GM19043 (cell line): Measurements from ENCODE around the gene IGDCC3.

Experiments
- ATAC-seq: cut with Tn5 transposase; IDR thresholded peaks from one replicate; pipeline ENCODE4 v1.9.1; 2021; ENCODE audit warnings: low read depth; ENCODE audit not compliant: unreplicated experiment

Gene IGDCC3

DNA sequence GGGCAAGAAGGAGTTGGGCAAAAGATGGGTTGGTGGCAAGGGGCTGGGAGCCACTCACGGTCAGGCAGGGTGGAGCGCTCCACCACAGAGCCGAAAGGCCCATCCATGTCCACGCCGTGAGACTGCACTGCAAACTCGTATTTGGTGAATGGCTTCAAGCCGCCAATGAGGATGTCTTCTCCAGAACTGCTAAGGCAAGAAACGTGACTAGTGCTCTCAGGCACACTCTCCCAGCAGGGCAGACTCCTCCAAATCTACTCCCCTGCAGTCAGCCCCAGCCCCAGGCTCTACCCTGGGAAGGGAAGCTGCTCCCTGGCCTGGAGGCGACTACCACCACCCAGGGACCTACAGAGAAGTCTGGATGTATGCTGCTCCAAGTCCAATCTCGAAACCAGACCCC, 11.4 kb upstream of the IGDCC3 start:
- no peak for ATAC-seq

DNA sequence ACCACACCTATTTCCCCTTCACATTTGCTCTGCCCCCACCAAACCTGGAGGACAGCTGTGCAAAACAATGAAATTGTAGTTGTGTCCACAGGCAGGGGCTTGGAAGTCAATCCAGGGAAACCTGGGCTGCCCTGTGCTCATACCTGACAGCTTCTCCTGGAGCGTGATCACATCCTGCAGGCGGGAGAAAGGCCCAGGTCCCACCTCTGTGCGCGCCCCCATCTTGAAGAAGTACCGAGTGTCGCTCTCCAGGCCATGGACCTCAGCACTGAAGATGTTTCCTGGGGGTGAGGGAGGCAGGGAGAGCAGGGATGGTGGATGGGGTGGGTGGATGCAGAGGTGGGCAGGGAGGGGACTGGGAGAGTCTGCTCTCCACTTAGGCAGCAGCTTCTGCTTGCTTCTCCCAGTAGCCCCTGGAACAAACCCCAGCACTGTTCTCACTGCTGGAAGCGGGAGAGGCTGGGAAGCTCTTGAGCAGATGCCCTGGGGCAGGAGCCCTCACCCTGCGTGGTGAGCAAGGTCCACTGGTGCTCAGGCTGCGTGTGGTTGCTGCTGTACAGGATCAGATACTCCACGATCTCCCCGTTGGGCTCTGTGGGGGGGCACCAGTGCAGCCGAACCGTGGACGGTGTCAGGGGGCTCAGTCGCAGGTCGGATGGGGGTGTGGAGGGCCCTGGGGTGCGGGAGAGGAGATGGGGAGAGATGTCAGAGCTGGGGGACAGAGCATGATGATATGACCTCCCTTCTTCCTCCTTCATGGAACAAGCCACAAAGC, 10.7 kb upstream of the IGDCC3 start:
- no peak for ATAC-seq

DNA sequence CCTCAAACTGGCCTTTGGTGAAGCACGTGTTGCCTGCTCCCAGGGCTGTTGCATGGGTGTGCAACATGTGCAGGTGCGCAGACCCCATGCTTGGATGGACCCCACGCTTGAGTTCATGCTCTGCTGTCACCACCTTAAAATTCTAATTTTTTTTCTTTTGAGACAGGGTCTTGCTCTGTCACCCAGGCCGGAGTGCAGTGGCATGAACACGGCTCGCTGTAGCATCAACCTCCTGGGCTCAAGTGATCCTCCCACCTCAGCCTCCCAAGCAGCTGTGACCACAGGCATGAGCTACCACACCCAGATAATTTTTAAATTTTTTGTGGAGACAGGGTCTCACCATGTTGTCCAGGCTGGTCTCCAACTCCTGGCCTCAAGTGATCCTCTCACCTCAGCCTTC, 9.1 kb upstream of the IGDCC3 start:
- no peak for ATAC-seq

GRCh38 chr15:65386376-65386775, 8.6 kb upstream of the IGDCC3 start:
- no peak for ATAC-seq

DNA sequence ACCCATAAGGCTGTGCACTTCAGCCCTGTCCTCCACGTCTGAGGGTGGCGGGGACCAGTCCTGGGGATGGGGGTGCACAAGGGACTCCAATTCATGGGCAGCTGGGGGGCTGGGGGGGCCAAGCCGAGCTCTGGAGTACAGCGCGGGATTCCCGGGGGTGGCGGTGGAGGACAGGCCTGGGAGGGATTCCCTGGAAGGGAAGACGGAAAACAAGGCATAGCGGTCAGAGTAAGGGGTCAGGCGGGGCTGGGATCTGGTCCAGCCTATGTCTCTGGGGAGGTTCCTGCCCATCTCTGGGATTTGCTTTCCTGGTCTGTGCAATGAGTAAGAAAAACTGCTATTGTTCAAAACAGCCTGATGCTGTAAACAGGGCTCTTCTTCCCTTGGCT, 8.1 kb upstream of the IGDCC3 start:
- ATAC-seq = no peak

DNA sequence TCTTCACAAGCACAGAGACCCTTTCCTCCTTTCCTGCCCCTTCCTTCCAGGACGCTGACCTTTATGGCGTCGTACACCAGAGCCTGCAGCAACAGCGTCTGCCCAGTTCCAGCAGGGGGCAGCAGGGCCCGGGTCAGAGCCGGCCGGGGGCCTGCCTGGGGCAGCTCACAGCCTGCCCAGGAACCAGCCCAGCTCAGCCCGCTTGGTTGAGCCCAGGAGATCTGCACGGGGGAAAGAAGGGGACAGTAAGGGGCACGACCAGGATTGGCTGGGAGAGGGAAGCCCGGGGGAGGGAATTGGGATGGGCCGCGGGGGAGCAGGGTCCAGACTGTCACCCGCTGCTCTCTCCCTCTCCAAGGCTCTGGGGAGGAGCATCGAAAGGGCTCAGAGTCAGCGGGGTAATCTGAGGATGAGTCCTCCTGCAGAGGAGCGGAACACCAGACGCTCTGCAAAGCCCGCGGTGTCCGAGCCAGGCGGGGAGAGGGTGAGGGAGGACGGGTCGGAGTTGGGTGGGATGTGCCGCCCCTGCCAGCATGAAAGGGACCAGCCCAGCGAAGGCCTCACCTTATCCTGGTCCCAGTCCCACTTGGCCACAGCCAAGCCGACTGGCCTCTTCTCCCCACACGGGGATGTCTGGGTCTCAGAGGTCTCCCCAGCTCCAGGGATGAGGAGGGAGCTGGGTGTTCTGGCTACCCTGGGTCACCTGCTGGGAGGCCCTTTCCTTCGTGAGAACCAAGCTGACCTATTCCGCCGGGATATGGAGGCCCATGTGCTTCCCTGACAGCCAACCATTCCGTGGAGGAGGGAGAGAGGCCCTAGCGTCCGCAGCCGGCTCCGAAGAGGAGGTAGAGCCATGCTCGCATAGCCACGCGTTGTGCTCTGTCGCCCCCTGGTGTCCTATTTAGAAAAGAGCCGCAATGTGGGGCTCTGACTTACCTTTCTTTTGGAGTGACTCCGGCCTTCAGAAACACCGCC, 7.4 kb upstream of the IGDCC3 start:
- no peak for ATAC-seq

- no peak for ATAC-seq
Measured at GRCh38 chr15:65384505-65384894, 6.7 kb upstream of the IGDCC3 start.

DNA sequence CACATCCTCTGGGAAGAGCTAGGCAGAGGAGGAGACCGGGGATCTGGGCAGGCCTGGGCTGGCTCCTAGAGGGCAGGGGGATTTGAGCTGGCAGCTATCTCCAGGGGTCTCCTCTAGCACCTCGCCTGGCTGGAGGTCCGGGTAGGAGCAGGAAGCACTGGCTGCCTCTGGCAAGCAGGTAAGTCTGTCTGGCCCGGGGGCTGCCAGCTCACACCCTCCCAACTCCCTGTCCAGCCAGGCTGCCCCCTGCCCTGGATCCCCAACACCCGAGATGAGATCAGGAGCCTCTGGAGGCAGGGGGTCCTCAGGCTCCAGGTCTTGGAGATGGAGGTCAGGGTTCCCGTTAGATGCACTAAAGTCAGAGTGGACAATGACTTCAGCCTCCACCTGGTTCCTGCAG, 6.2 kb upstream of the IGDCC3 start:
- no peak for ATAC-seq

DNA sequence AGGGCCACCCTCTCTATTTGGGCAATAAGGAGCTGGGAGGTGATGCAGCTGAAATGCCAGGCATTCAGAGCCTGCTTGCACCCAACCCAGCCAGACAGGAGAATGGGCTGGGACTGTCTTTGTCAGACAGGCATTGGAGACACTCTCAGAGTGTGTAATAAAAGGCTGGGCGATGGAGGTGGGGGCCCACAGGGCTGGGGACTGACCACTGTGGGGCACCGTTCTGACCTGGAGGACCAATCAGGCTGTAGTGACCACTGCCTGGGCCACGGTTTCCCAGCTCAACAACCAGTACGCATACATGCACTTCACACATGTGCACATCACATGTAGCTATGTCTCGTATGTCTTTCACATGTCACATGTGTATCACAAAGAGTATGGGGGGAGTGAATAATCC, 5.7 kb upstream of the IGDCC3 start:
- ATAC-seq = no peak

GRCh38 chr15:65382921-65383320, 5.1 kb upstream of the IGDCC3 start:
- no peak for ATAC-seq

- no peak for ATAC-seq
Measured at GRCh38 chr15:65382146-65382491, 4.3 kb upstream of the IGDCC3 start.

DNA sequence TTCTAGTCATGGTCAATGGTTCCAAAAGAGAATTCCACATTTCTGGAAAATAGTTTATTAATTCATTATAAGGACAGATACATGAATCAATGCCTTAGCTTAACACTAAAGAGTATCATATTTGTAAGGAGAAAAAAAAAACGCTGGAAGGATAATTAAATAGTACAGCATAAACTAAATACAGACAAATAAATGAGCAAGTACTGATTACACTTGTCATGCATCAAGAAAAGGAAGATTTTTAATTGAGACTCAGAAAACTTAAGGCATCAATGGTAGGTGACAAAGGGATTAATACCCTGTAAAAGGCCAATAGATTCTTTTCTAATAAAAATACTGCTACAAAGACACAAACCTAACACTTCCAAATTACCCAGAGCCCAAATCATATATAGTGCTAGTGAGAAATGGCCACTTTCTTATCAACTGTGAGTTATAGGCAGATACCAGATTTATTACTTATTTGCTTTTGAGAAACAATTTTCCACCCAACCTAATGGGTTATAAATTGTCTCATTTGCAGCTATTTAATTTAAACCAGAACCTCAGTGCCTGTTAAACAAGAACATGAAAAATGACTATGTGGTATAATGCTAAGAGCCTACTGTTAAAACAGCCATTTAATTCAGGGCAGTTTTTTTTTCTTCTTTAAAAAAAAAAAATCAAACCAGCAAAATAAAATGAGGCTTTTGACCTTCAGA, 3.8 kb upstream of the IGDCC3 start:
- ATAC-seq = no peak

- ATAC-seq = no peak
Measured at GRCh38 chr15:65379986-65380385, 2.2 kb upstream of the IGDCC3 start.

DNA sequence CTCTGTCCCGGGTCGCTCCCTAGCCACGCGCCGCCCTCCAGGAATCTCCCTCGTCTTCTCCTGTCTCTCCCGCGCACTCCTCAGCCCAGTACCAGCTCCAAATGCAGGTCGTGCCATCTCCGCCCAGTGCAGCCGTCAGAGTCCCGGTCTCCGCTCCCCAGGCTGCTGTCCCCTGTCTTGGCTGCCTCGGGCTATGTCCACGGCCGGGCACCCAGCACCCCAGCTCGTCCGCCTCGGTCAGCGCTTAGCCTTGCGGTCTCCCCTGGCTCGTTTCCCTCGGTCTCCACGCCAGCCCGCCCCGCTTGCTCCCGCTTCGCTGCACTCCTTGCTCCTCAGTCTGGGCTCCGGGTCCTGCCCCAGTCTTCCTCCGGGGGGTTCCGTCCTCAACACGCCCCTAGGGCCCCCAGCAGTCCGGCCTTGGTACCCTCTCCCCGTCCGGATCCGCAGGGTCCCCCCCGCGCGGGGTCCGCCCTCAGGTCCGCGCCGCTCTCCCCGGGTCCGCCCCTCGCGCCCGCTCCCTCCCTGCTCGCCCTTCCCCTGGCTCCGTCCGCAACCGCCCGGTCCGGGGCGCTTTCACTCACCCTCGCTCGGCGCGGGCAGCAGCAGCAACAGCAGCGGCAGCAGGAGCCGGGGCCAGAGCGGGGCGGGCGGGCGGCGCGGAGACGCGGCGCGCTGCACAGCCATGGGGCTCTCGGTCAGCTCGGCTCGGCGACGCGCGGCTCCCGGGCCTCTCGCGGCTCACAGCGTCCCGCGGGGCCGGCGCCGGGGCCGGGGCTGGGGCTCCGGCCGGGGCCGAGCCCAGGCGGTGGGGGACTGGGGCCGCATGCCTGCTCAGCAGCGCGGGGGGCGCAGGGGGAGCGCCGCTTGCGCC, 462 bp downstream of the IGDCC3 start:
- ATAC-seq = no peak

DNA sequence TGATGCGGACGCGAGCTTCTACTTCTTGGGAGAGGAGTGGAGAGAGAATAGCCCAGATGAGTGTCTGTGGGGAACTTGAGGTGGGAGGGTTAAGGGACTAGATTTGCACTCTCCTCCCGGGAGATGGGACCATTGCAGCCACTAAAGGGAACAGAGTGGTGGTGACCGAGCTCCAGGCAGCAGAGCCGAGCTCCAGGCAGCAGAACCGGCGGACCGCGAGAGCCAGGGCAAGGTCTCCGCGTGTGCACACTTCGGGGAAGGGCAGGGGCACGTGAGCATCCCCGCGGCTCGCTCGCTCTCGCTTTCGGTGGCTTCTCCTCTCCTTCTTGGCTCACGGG, 1.1 kb downstream of the IGDCC3 start:
- no peak for ATAC-seq

- ATAC-seq = no peak
Measured at GRCh38 chr15:65375871-65376607, 1.8 kb downstream of the IGDCC3 start.

DNA sequence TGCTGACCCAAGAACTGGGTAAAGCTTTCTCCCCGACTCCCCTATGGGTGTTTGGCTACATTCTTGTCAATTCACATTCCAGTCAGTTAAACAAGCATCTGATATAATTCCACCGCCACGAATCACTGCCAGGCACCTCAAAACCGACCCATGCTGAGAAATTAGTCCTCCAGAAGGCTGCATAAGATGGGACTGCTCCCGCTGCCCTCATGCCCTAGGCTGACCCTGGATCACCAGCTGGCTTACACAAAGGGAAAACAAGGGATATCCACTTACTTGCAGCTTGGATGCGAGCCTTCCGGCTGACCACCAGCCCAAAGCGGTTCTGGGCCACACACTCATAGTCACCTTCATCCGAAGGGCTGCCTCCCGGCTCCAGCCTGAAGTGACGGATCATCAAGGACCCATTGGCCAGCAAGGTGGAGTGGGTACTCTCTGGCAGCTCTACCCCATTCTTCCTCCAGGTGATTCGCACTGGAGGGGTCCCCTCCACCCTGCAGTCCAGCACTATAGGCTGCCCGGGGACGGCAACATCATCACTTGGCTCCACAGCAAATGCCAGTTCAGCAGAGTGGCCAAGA, 2.9 kb downstream of the IGDCC3 start:
- ATAC-seq = no peak

GRCh38 chr15:65374334-65374733, 3.5 kb downstream of the IGDCC3 start:
- ATAC-seq = no peak

DNA sequence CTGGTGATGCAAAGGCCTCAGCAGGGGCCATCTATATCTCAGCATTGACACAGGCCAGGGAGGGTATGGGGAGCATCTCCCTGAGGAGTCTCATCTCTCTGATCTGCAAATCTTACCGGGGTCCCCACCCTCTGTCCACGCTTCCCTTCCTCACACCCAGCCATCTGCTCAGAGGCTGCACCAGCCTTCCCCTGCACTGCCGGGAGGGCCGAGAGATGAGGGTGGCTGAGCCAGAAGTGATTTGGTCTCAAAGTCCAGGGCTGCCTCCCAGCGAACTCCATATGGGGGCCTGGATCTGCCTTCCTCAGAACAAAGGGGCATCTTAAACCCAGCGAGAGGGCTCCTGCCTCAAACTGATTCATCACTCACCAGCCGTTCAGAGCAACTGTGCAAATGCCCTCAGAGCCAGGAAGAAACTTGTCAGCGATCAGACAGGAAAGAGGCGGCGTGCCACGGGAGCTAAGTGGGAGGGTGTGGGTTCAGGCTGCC, 4.6 kb downstream of the IGDCC3 start:
- ATAC-seq = no peak

DNA sequence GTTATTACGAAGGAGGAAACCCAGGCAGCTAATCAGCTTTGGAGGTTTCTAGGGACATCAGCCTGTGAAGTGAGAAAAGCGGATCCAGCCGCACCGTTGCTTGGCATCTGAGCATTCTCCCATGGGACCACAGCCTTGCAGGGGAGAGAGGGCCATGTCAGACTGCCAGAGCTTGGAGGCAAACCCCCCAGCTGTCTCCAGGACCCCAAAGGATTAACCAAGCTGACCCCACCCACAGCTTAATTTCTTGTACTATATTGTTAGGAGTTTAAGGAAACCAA, 5.1 kb downstream of the IGDCC3 start:
- no peak for ATAC-seq
